Measurements from ENCODE around the gene PKNOX2.

GRCh38 chr11:125233736-125234275 lies 69.3 kb downstream of the PKNOX2 start:
- no peak for TF ChIP-seq CTCF (conservative IDR thresholded peaks at IDR 0.05)
- TF ChIP-seq ZFX (IDR thresholded peaks at IDR 0.05): no peak

Measured in C4-2B (cell line).